Type B pancreatic cell (in vitro differentiated cells): ENCODE results near the gene CTNNA3. TPM values are rescaled to one million over a fixed set of nuclear protein-coding genes. Genes with fewer than 3 reads are reported as not detected.

ENCODE experiments used
- DNase-seq: peaks from one replicate; pipeline ENCODE4 v3.0.0; 2021; ENCODE audit warnings: mixed read lengths; ENCODE audit not compliant: unreplicated experiment; ENCODE audit errors: extremely low spot score
- H3K27ac Mint-ChIP-seq: 2 replicates; pipeline ENCODE4 v1.8.0; 2021; ENCODE audit warnings: mild to moderate bottlenecking, mixed read lengths
- H3K27me3 Mint-ChIP-seq: 2 replicates; pipeline ENCODE4 v1.8.0; 2021; ENCODE audit warnings: mixed read lengths
- H3K36me3 Mint-ChIP-seq: 2 replicates; pipeline ENCODE4 v1.8.0; 2021; ENCODE audit warnings: mixed read lengths
- H3K4me1 Mint-ChIP-seq: one replicate; pipeline ENCODE4 v1.8.0; 2021; ENCODE audit warnings: mixed read lengths; ENCODE audit not compliant: unreplicated experiment
- H3K4me3 Mint-ChIP-seq: 2 replicates; pipeline ENCODE4 v1.8.0; 2021; ENCODE audit warnings: mild to moderate bottlenecking, mixed read lengths
- H3K9me3 Mint-ChIP-seq: 2 replicates; pipeline ENCODE4 v1.8.0; 2021; ENCODE audit warnings: mixed read lengths
- CTCF ChIP-seq: fragments of 200-600 bp; sonication (generic); conservative IDR thresholded peaks from 2 replicates; pipeline ENCODE4 v1.5.0; 2021; ENCODE audit warnings: antibody characterized with exemption, mild to moderate bottlenecking
- total RNA-seq: library from RNA; stranded (reverse); gene quantifications from 2 replicates; pipeline ENCODE4 v1.2.1, GENCODE V29; 2021; ENCODE audit warnings: low replicate concordance

The CTNNA3 gene
- total RNA-seq, 1 donor from 2014 or later = 2.6 TPM

- Mint-ChIP-seq H3K27ac (no peak overlapping the region), H3K4me1 (peaks cover 3% of the 10 kb centered on the region), H3K36me3 (no peaks in the 10 kb centered on the region), H3K27me3 (no peaks in the 10 kb centered on the region), H3K4me3 (no peak overlapping the region), H3K9me3 (no peaks in the 10 kb centered on the region)
- no peak for DNase-seq
- no peak for TF ChIP-seq CTCF
Measured at GRCh38 chr10:66021423-66021822, 1674.6 kb downstream of the CTNNA3 start.

- Mint-ChIP-seq H3K36me3 (no peaks in the 10 kb centered on the region), H3K4me3 (no peak overlapping the region), H3K9me3 (no peaks in the 10 kb centered on the region), H3K27me3 (peaks cover 4% of the 10 kb centered on the region), H3K27ac (no peak overlapping the region), H3K4me1 (no peaks in the 10 kb centered on the region)
- DNase-seq = no peak
- no peak for TF ChIP-seq CTCF
Measured at GRCh38 chr10:66008221-66008620, 1687.8 kb downstream of the CTNNA3 start.

- Mint-ChIP-seq H3K9me3 (no peaks in the 10 kb centered on the region), H3K27me3 (peaks cover 4% of the 10 kb centered on the region), H3K27ac (no peak overlapping the region), H3K4me3 (no peak overlapping the region), H3K36me3 (no peaks in the 10 kb centered on the region), H3K4me1 (no peaks in the 10 kb centered on the region)
- DNase-seq = no peak
- no peak for TF ChIP-seq CTCF
Measured at GRCh38 chr10:66006411-66006810, 1689.6 kb downstream of the CTNNA3 start.

- Mint-ChIP-seq H3K27me3 (no peaks in the 10 kb centered on the region), H3K9me3 (peaks cover 5% of the 10 kb centered on the region), H3K4me1 (no peaks in the 10 kb centered on the region), H3K4me3 (no peak overlapping the region), H3K27ac (no peak overlapping the region), H3K36me3 (no peaks in the 10 kb centered on the region)
- no peak for DNase-seq
- no peak for TF ChIP-seq CTCF
Measured at GRCh38 chr10:65993451-65993850, 1702.5 kb downstream of the CTNNA3 start.

GRCh38 chr10:65968871-65969270, 1727.1 kb downstream of the CTNNA3 start:
- no peaks in the 10 kb centered on the region for H3K9me3 Mint-ChIP-seq
- DNase-seq = no peak
- H3K4me3 Mint-ChIP-seq = no peak overlapping the region
- no peak for TF ChIP-seq CTCF
- H3K27me3 Mint-ChIP-seq = no peaks in the 10 kb centered on the region
- no peaks in the 10 kb centered on the region for H3K36me3 Mint-ChIP-seq
- no peak overlapping the region for H3K27ac Mint-ChIP-seq
- no peaks in the 10 kb centered on the region for H3K4me1 Mint-ChIP-seq

- Mint-ChIP-seq H3K4me1 (no peaks in the 10 kb centered on the region), H3K27me3 (no peaks in the 10 kb centered on the region), H3K4me3 (no peak overlapping the region), H3K27ac (no peak overlapping the region), H3K36me3 (no peaks in the 10 kb centered on the region), H3K9me3 (no peaks in the 10 kb centered on the region)
- TF ChIP-seq CTCF = no peak
- DNase-seq = no peak
Measured at GRCh38 chr10:65968437-65968836, 1727.6 kb downstream of the CTNNA3 start.
